ENCODE data around the gene TSPAN4.

The TSPAN4 gene

DNA sequence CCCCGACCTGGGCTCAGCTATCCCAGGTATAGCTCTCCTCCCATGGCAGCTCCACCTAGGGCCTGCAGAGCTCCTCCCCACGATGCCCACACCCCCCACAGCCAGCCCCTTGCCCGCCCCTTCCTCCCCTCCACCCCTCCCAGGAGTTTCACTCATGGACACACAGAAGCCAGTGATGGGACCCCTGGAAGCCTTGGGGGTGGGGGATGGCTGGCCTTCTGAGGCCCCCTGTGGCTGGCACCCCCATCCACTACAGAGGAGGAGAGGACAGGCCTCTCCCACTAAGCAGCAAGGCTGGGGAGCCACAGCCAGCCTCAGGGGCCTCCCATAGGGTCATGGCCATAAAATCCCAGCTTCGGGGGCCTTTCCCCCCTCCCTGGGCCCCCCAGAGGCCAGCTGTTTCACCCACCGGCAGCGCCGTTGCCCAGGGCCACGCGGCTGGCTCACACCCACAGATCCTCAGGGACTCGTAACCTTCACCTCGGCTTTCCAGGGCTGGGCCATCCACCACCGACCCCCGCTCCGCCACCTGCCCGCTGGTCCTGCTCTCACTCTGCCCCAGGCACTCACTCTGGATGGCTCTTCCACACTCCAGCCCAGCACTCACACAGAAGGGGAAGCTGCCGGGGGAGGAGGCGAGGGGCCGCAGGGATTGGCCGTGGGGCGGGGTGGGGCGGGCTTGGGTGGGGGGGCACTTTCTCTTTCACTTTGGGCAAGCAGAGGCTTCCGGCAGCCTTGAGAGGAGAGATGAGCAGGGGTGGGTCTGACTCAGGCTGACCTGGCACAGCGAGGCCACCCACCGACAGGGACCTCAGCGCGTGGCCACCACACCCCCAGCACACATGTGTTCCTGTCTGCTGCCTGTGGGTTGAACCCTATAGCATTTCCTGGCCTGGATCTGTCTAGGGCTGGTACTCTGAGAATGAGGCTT, 46.8 kb upstream of the TSPAN4 start:
- Mint-ChIP-seq H3K27me3 (ENCODE audit: low read depth) (no peaks in the 10 kb centered on the region), H3K4me3 (peak overlapping the region; percentile 91 to 95 (median 94)), H3K36me3 (ENCODE audit: low read depth) (peaks cover 3% of the 10 kb centered on the region), H3K27ac (peak overlapping the region; percentile 87 to 94 (median 89)), H3K4me1 (peaks cover 14% of the 10 kb centered on the region), H3K9me3 (no peaks in the 10 kb centered on the region)
- TF ChIP-seq, protein P1, sequence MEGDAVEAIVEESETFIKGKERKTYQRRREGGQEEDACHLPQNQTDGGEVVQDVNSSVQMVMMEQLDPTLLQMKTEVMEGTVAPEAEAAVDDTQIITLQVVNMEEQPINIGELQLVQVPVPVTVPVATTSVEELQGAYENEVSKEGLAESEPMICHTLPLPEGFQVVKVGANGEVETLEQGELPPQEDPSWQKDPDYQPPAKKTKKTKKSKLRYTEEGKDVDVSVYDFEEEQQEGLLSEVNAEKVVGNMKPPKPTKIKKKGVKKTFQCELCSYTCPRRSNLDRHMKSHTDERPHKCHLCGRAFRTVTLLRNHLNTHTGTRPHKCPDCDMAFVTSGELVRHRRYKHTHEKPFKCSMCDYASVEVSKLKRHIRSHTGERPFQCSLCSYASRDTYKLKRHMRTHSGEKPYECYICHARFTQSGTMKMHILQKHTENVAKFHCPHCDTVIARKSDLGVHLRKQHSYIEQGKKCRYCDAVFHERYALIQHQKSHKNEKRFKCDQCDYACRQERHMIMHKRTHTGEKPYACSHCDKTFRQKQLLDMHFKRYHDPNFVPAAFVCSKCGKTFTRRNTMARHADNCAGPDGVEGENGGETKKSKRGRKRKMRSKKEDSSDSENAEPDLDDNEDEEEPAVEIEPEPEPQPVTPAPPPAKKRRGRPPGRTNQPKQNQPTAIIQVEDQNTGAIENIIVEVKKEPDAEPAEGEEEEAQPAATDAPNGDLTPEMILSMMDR (IDR thresholded peaks at IDR 0.05; ENCODE audit: unreplicated experiment in 3 of 3) = no peak

DNA sequence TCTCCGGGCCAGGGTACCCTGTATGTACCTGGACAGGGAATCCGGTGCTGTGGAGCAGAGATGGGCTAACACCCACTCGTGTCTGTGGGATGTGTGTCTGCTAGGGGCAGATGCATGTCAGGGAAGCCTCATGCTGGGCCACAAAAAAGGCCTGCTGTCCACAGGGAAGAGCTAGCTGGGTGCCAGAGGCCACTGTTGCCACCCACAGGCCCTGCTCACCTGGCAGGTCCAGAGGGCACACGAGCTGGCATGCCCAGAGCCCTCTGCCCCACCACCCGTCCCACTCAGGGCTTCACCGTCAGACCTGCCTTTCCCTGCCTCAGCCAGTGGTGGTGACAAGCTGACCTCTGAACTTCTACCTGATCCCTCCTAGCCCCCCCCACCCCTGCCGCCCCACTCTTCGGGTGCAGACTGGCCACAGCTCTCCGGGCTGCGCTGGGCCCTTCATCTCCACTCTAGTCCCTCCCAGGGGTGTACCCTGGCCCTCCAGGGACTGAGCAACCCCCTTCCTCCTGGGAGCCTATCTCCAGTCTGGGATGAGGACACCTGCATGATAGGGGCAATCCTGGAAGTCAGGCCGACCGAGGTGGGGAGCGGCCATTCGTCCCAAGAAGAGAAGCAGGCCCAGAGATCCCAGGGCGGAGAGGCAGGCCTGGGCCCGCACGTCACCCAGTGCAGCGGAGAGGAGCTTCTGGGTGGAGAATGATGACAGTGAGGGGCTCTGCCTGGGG, 45.9 kb upstream of the TSPAN4 start:
- Mint-ChIP-seq H3K36me3 (ENCODE audit: low read depth) (no peaks in the 10 kb centered on the region), H3K9me3 (no peaks in the 10 kb centered on the region), H3K27me3 (ENCODE audit: low read depth) (no peaks in the 10 kb centered on the region), H3K27ac (peak overlapping the region; percentile 87 to 98 (median 94)), H3K4me3 (peak overlapping the region; percentile 91 to 95 (median 94)), H3K4me1 (peaks cover 14% of the 10 kb centered on the region)
- TF ChIP-seq, protein P1 (IDR thresholded peaks at IDR 0.05; ENCODE audit: unreplicated experiment in 3 of 3) = no peak

DNA sequence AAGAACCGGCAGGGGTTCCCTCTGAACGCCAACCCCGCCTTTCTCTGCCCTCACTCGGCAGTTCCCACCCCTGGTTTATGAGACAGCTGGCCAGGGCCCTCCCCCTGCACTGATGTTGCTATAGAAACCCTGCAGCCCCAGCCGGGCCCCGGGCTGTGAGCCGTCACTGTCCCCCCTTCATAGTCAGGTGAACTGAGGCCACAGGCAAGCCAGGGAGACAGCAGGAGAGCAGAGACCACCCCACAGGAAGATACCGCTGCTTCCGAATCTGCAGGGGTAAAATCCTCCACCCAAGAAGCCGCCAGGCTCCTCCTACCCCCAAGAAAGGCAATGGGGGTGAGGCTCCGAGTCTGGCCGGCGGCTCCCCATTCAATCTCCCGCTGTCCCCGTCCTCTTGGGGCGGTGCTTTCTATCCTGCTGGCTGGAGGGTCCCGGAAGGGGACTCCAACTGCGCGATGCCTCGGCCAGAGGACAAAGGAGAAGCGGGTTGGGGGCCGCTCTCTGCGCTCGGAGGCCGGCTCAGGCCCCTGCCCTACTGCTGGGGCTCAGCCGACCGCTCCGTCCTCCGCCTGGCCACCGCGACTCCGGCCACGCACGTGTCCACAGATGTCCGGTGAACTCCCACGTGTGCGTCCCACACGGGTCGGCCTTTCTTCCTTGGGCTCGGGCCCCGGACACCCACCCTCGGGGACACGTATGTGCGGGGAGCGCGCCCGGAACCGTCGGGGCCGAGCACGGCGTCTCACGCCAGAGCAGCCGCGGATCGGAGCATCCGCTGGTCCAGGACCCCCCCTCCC, 45.2 kb upstream of the TSPAN4 start:
- Mint-ChIP-seq H3K9me3 (no peaks in the 10 kb centered on the region), H3K27ac (peak overlapping the region; percentile 87 to 98 (median 94)), H3K27me3 (ENCODE audit: low read depth) (no peaks in the 10 kb centered on the region), H3K4me3 (peak overlapping the region; percentile 91 to 95 (median 94)), H3K36me3 (ENCODE audit: low read depth) (no peaks in the 10 kb centered on the region), H3K4me1 (peaks cover 14% of the 10 kb centered on the region)
- TF ChIP-seq, protein P1 (IDR thresholded peaks at IDR 0.05; ENCODE audit: unreplicated experiment in 3 of 3) = no peak

DNA sequence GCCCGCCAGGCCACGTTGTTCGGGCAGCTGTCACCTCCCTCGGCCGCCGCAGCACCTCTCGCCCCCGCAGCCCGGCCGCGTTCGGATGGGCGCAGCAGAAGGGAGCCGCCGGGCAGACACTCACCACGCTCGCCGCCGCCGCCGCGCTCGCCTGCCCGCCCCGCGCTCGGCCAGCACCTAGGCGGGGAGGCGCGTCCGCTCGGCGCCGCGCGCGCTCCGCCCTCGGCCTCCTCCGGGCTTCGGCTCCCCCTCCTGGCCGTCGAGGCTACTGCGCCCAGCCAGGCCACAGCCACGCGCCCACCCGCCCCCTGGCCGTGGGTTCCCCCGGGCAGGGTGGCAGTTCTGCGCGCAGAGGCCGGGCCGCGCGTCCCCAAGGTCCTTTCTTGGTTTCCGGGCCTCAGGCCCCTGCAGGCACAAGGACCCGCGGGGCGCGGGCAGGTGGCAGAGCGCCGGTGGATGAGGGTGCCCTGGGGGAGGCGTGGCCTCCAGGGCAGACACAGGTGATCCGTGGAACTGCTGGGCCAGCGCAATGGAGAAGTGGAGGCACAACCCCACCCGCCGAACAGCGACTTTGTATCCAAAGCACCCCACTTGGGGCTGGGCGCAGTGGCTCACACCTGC, 44.4 kb upstream of the TSPAN4 start, which contains the start of gene SLC25A22:
SLC25A22 (minus strand) TSS at position 189 of the 621 bp plus-strand sequence. CDS start 3,275 bp downstream, outside the sequence.
- no peaks in the 10 kb centered on the region for H3K27me3 Mint-ChIP-seq (ENCODE audit: low read depth)
- TF ChIP-seq, protein P1 (IDR thresholded peaks at IDR 0.05; ENCODE audit: unreplicated experiment in 3 of 3) = peak; percentile 84 to 87 (median 86)
- H3K27ac Mint-ChIP-seq = peak within 1 kb of the TSS; percentile 87 to 98 (median 94)
- no peaks in the 10 kb centered on the region for H3K9me3 Mint-ChIP-seq
- H3K4me3 Mint-ChIP-seq = peak within 1 kb of the TSS; percentile 91 to 95 (median 94)
- no peaks in the 10 kb centered on the region for H3K36me3 Mint-ChIP-seq (ENCODE audit: low read depth)
- H3K4me1 Mint-ChIP-seq = peaks cover 14% of the 10 kb centered on the region

DNA sequence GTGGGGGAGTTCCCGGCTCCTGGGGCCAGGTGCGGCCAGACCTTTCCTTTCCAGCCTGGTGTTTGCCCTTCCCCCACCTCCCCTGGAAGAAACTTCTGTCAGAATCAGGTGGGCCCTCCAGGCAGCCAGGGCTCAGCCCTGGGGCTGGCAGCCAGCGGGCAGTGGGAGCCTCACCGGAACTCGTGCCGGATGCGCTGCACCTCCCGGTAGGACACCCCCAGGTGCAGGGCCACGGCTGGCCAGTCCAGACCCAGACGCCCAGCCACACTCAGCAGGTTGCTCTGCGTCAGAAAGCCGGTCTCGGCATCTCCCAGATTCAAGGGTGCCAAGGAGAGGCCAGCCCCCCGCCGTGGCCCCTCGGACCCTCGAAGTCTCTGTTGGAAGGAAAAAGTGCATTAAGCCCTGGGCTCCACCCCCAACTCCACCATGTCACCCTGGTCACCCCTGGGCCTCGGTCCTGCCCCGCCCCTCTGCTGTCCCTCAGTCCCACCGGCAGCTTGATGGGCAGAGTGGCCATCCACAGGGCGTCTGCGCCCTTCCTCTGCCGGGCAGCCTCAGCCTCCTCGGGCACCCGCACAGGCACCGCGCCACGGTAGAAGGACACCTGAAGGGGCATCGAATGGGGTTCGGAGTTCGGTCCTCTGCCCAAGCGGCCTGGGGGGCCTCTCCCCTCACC, 42.9 kb upstream of the TSPAN4 start:
- H3K36me3 Mint-ChIP-seq (ENCODE audit: low read depth) = no peaks in the 10 kb centered on the region
- no peaks in the 10 kb centered on the region for H3K27me3 Mint-ChIP-seq (ENCODE audit: low read depth)
- peak overlapping the region in 1 of 3 experiments; percentile 34 for H3K4me3 Mint-ChIP-seq
- TF ChIP-seq, protein P1 (IDR thresholded peaks at IDR 0.05; ENCODE audit: unreplicated experiment in 3 of 3) = no peak
- H3K4me1 Mint-ChIP-seq = peaks cover 14% of the 10 kb centered on the region
- no peaks in the 10 kb centered on the region for H3K9me3 Mint-ChIP-seq
- H3K27ac Mint-ChIP-seq = no peak overlapping the region

Measured in nephron (organoid).